ENCODE results near the gene CDCP2.

CDCP2 gene

DNA sequence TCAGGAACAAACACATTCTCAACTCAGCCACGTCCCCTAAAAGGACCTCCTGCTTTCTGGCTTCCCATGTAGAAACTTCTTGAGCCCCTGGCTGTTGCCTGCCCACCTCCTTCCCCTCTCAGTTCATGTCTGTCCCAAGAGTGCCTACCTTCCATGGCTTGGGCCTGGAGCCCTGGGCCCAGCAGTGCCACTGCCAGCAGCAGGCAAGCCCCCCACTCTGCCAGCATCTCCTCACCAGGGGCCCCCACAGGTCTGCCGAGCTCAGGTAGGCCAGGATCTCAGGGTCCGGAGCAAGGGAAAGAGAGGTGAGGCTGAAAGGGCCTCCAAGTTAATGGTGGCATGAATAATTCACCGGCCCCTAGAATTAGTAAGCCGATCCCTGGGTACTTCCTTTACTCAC lies at the start of gene CDCP2:
CDCP2 (minus strand) TSS at position 305 of the 400 bp plus-strand sequence; CDS start at position 227, 78 bp downstream.
- H3K27ac Mint-ChIP-seq, result no peak within 1 kb of the TSS

DNA sequence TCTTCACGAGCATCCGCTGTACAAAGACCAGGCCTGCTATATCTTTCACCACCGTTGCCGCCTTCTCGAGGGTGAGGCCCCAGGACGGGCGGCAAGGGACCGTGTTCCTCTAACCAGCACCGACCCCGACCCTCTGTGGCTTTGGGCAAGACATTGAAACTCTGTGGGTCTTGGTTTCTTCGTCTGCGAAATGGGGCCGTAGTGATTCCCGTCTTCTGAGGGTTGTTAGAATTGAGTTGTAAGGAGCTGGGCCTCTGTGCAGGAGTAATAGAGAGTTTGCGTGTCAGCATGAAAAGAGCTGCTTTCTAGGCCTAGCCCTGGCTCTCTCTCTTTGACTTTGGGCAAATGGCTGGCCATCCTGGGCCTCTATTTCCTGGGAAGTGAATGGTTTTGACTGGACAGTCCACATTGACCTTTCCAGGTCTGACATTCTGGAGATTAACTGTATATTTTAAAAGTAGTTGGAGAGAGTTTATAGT lies 47.8 kb upstream of the CDCP2 start:
- Mint-ChIP-seq H3K36me3 (ENCODE audit: low read depth) (peaks cover 23% of the 10 kb centered on the region), H3K27ac (peak overlapping the region; percentile 86), H3K4me1 (ENCODE audit: low read depth) (peaks cover 33% of the 10 kb centered on the region), H3K4me3 (peak overlapping the region; percentile 91), H3K27me3 (ENCODE audit: low read depth) (no peaks in the 10 kb centered on the region), H3K9me3 (no peaks in the 10 kb centered on the region)

More for the DNA sequence above, at the start of gene CDCP2:
- Mint-ChIP-seq H3K4me3 (no peak within 1 kb of the TSS), H3K27me3 (ENCODE audit: low read depth) (peaks cover 3% of the 10 kb centered on the region), H3K4me1 (ENCODE audit: low read depth) (no peaks in the 10 kb centered on the region), H3K9me3 (no peaks in the 10 kb centered on the region), H3K36me3 (ENCODE audit: low read depth) (no peaks in the 10 kb centered on the region)

DNA sequence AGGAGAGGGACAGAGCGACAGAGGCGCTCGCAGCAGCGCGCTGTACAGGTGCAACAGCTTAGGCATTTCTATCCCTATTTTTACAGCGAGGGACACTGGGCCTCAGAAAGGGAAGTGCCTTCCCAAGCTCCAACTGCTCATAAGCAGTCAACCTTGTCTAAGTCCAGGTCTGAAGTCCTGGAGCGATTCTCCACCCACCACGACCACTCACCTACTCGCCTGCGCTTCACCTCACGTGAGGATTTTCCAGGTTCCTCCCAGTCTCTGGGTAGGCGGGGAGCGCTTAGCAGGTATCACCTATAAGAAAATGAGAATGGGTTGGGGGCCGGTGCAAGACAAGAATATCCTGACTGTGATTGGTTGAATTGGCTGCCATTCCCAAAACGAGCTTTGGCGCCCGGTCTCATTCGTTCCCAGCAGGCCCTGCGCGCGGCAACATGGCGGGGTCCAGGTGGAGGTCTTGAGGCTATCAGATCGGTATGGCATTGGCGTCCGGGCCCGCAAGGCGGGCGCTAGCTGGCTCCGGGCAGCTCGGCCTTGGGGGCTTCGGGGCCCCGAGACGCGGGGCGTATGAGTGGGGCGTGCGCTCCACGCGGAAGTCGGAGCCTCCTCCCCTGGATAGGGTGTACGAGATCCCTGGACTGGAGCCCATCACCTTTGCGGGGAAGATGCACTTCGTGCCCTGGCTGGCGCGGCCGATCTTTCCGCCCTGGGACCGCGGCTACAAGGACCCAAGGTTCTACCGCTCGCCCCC lies 47.1 kb upstream of the CDCP2 start, which contains the start of the genes CYB5RL and MRPL37:
CYB5RL (minus strand) TSS at position 266 of the 754 bp plus-strand sequence. CDS start 4,414 bp downstream, outside the sequence.
MRPL37 (plus strand) TSS at position 403 of the 754 bp plus-strand sequence; CDS start at position 480, 77 bp downstream.
- Mint-ChIP-seq H3K27ac (peak within 1 kb of the TSS; percentile 86), H3K4me3 (peak within 1 kb of the TSS; percentile 91), H3K9me3 (no peaks in the 10 kb centered on the region), H3K27me3 (ENCODE audit: low read depth) (no peaks in the 10 kb centered on the region), H3K4me1 (ENCODE audit: low read depth) (peaks cover 32% of the 10 kb centered on the region), H3K36me3 (ENCODE audit: low read depth) (peaks cover 17% of the 10 kb centered on the region)

DNA sequence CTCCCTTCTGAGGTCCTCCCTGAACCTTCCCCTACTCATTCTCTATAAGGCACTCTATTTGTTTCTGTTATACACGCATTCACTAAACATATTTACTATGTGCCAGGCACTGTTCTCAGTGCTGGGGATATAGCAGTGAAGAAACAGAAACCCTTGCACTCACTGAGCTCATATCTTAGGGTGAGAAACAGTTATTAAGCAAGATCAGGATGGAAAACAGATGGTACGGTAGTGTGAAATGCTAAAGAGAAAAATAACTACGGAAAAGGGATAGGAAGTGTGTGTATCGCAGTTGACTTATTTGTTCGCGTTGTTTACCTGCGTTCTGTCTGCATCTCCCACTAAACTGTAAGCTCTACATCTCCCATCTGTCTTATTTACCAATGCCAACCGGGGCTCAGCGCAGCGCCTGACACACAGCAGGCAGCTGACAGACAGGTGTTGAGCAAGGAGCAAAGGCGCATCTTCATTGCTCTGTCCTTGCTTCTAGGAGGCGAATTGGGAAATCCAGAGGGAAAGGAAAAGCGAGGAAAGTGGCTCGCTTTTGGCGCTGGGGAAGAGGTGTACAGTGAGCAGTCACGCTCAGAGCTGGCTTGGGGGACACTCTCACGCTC lies 46.5 kb upstream of the CDCP2 start:
- no peaks in the 10 kb centered on the region for H3K27me3 Mint-ChIP-seq (ENCODE audit: low read depth)
- H3K4me1 Mint-ChIP-seq (ENCODE audit: low read depth), result peaks cover 31% of the 10 kb centered on the region
- no peaks in the 10 kb centered on the region for H3K9me3 Mint-ChIP-seq
- H3K4me3 Mint-ChIP-seq, result peak overlapping the region; percentile 91
- peaks cover 17% of the 10 kb centered on the region for H3K36me3 Mint-ChIP-seq (ENCODE audit: low read depth)
- H3K27ac Mint-ChIP-seq, result peak overlapping the region; percentile 86

DNA sequence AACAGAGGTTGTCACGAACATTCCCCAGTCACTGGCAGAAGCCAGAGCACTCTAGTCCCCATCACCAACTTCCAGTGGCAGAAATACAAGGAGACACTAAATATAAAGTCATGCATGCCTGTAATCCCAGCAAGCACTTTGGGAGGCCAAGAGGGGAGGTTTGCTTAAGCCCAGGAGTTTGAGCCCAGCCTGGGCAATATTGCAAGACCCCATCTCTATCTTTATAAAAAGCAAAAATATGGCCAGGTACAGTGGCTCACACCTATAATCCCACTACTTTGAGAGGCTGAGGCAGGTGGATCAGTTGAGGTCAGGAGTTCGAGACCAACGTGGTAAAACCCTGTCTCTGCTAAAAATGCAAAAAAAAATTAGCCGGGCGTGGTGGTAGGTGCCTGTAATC lies 40.7 kb upstream of the CDCP2 start:
- no peak overlapping the region for H3K4me3 Mint-ChIP-seq
- no peaks in the 10 kb centered on the region for H3K9me3 Mint-ChIP-seq
- H3K36me3 Mint-ChIP-seq (ENCODE audit: low read depth), result peaks cover 1% of the 10 kb centered on the region
- H3K4me1 Mint-ChIP-seq (ENCODE audit: low read depth), result no peaks in the 10 kb centered on the region
- no peak overlapping the region for H3K27ac Mint-ChIP-seq
- H3K27me3 Mint-ChIP-seq (ENCODE audit: low read depth), result no peaks in the 10 kb centered on the region

DNA sequence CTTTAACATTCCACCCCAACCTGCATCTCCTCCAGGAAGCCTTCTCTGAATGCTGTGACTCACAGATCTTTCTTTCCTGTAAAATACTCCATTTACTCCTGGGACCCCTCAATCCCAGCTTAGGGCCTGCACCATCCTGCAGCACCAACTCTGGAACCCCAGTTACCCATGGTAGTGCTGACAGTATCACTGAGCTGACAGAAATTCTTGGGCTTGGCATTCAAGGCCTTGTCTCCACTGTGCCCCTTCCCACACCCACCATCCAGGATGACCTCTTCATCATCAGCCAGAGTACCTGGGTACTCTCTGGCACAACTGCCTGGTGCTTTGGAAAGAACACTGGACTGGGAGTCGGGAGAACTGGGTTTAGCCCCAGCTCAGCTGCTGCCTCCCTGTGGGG lies 38.7 kb upstream of the CDCP2 start:
- H3K4me3 Mint-ChIP-seq, result no peak overlapping the region
- H3K9me3 Mint-ChIP-seq, result no peaks in the 10 kb centered on the region
- no peaks in the 10 kb centered on the region for H3K27me3 Mint-ChIP-seq (ENCODE audit: low read depth)
- no peaks in the 10 kb centered on the region for H3K4me1 Mint-ChIP-seq (ENCODE audit: low read depth)
- H3K36me3 Mint-ChIP-seq (ENCODE audit: low read depth), result peaks cover 5% of the 10 kb centered on the region
- H3K27ac Mint-ChIP-seq, result no peak overlapping the region

DNA sequence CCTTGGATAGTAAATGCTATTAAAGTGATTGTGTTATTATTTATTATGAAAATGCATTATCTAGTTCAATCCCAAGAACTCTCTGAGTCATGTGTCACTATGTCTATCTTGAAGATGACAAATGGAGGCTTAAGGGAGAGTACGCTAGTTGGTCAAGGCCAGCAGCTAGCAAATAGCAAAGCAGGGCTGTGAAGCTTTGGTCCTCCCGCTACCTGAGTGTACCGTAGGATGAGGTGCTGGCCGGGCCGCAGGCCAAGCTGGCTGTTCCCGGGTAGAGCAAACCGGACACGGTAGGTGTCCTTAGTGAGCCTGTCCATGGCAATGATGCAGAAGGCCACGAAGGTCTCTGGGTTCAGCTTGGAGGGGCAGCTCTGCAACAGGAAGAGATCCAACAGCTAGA lies 37.7 kb upstream of the CDCP2 start:
- Mint-ChIP-seq H3K27ac (no peak overlapping the region), H3K27me3 (ENCODE audit: low read depth) (no peaks in the 10 kb centered on the region), H3K9me3 (no peaks in the 10 kb centered on the region), H3K36me3 (ENCODE audit: low read depth) (peaks cover 9% of the 10 kb centered on the region), H3K4me3 (no peak overlapping the region), H3K4me1 (ENCODE audit: low read depth) (no peaks in the 10 kb centered on the region)

DNA sequence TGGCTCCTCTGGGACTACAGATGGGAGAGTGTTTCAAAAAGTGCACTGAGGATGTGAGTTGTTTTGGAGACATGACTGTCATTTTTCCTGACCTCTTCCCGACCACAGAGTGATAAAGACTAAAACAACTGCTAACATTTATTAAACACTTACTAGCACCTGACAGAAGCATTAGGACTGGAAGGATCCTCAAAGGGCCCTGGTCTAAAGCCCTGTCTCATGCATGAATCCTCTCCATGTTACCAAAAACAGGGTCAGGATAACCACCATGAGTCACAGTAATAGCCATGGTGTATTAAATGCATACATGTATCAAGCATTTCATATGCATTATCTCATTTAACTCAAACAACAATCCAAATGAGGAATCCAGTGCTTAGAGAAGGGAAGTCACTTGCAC lies 35.5 kb upstream of the CDCP2 start:
- Mint-ChIP-seq H3K9me3 (no peaks in the 10 kb centered on the region), H3K4me3 (no peak overlapping the region), H3K36me3 (ENCODE audit: low read depth) (peaks cover 7% of the 10 kb centered on the region), H3K27me3 (ENCODE audit: low read depth) (no peaks in the 10 kb centered on the region), H3K4me1 (ENCODE audit: low read depth) (no peaks in the 10 kb centered on the region), H3K27ac (no peak overlapping the region)

DNA sequence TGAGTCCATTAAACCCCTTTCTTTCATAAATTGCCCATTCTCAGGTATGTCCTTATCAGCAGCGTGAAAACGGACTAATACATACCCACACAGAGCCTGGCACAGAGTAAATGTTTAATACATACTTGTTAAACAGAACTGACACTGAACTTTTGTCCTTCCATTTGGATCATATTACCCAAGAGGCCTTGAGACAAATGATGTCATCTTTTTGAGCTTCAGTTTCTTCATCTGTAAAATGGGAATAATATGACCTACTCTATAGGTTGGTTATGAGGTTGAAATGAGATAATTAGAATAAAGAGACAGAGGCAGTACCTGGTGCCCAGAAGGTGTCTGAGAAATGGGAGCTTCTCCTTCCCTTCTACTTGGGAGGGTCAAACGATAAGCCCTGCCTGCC lies 33.3 kb upstream of the CDCP2 start:
- H3K4me3 Mint-ChIP-seq, result no peak overlapping the region
- no peaks in the 10 kb centered on the region for H3K9me3 Mint-ChIP-seq
- no peaks in the 10 kb centered on the region for H3K27me3 Mint-ChIP-seq (ENCODE audit: low read depth)
- H3K4me1 Mint-ChIP-seq (ENCODE audit: low read depth), result peaks cover 2% of the 10 kb centered on the region
- no peak overlapping the region for H3K27ac Mint-ChIP-seq
- peaks cover 10% of the 10 kb centered on the region for H3K36me3 Mint-ChIP-seq (ENCODE audit: low read depth)

DNA sequence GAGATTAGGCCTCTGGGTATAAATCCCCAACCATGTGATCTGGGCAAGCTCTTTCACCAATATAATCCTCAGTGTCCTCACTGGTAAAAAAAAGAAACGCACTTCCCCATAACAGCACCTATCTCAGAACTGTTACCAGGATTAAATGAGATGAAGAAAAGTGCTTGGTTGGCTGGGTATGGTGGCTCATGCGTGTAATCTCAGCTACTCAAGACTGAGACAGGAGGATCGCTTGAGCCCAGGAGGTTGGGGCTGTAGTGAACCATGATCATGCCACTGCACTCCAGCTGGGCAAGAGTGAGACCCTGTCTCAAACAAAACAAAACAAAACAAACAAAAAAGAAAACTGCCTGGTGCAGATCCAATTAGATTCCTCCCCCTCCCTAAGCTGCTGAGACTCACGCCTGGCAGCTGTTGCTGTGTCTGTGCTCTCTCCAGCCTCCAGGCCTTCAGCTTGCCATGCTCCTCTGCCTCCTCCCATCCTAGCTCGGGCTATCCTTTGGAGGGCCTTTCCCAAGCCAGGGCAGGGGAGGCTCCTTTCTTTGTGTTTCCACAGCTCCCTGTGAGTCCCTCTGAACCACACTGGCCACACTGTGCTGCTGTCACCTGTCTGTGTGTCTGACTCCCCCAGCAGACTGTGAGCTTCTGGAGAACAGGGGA lies 28.0 kb upstream of the CDCP2 start:
- H3K4me1 Mint-ChIP-seq (ENCODE audit: low read depth), result peaks cover 2% of the 10 kb centered on the region
- no peak overlapping the region for H3K27ac Mint-ChIP-seq
- peaks cover 3% of the 10 kb centered on the region for H3K36me3 Mint-ChIP-seq (ENCODE audit: low read depth)

DNA sequence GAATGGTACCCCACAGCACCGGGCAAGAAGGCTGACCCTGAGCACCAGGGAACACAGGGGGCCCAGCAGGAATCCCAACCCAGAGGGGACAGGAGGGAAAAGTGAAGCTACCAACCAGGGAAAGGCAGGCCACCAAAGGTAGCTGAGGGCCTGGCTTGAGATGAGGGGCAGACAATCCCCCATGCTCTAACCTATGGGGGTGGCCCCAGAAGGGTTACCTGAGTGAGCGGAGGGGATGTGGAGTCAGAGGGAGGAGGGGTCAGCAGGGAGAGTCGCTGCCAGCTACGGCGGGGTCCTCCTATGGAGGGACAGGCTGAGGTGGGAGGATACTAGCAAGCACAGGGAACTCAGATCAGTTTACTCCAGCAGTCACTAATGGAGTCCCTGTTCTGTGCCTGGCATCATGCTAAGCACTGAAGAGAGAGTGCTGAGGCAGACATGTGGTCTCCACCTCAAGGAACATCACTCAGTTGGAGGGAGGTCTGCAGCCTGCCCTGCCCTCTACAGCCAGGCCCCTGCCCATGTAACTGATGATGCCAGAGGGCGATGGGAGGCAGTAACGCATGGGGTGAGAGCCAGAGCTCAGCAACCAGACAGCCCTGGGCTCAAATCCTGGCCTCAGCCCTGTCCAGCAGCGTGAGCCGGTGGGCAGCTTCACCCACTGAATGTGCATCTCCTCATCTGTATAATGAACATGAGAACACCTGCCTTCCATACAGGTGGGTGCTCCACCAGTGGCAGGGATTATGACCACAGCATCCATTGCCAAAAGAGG lies 25.7 kb upstream of the CDCP2 start:
- Mint-ChIP-seq H3K27ac (no peak overlapping the region), H3K36me3 (ENCODE audit: low read depth) (peaks cover 2% of the 10 kb centered on the region), H3K4me1 (ENCODE audit: low read depth) (peaks cover 7% of the 10 kb centered on the region), H3K27me3 (ENCODE audit: low read depth) (no peaks in the 10 kb centered on the region), H3K9me3 (no peaks in the 10 kb centered on the region), H3K4me3 (no peak overlapping the region)

More for the DNA sequence above, 28.0 kb upstream of the CDCP2 start:
- Mint-ChIP-seq H3K27me3 (ENCODE audit: low read depth) (no peaks in the 10 kb centered on the region), H3K4me3 (no peak overlapping the region), H3K9me3 (no peaks in the 10 kb centered on the region)

DNA sequence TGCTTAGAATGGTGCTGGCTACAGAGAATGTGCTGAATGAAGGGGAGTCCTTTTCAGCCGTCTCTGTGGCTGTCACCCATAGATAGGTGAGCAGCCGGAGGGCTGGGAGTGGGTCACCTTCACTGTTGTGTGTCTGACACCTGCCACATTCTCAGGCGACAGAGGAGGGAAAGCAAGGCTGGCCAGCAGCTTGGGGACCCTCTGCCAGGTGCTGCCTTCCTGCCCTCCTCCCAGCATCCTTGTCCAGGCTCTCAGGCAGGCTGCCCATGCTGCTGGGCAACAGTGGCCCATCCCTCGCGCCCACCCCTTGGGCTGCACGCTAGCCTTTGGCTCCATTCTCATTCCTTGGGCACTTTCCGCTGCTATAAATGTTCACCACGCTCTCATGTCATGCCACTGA lies 24.9 kb upstream of the CDCP2 start:
- Mint-ChIP-seq H3K36me3 (ENCODE audit: low read depth) (peaks cover 2% of the 10 kb centered on the region), H3K27me3 (ENCODE audit: low read depth) (no peaks in the 10 kb centered on the region), H3K27ac (no peak overlapping the region), H3K9me3 (no peaks in the 10 kb centered on the region), H3K4me3 (no peak overlapping the region), H3K4me1 (ENCODE audit: low read depth) (peaks cover 7% of the 10 kb centered on the region)

DNA sequence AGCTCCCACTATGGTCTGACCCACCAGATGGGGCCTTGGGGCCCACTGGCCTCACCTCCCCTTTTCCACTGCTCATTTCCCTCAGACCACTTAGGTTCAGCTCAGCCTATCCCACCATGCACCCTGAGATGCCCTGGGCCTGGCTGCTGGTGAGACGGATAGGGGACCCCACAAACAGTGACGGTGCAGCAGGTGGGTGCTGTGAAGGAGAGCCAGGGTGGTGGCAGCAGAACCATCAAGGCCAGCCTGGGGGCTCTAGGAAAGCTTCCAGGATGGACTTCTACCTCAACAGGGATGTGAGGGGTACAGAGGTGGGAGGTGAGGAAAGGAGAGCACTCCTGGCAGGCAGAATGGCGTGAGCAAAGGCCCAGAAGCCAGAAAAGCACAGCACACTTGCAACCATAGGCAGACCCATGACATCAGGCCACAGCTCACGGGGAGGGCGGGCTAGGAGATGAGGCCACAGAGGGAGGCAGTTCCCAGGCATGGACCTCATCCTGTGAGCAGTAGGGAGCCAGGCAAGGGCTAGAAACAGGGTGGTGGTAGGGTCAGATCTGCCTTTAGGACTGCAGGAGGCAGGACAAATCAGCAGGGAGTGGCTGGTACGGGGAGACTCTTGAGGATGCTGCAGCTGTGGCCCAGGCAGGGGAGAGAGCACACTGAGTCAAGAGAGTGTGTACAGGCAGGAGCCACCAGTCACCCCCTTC lies 24.0 kb upstream of the CDCP2 start:
- H3K4me3 Mint-ChIP-seq, result no peak overlapping the region
- H3K9me3 Mint-ChIP-seq, result no peaks in the 10 kb centered on the region
- no peak overlapping the region for H3K27ac Mint-ChIP-seq
- no peaks in the 10 kb centered on the region for H3K27me3 Mint-ChIP-seq (ENCODE audit: low read depth)
- H3K4me1 Mint-ChIP-seq (ENCODE audit: low read depth), result peaks cover 9% of the 10 kb centered on the region
- H3K36me3 Mint-ChIP-seq (ENCODE audit: low read depth), result peaks cover 1% of the 10 kb centered on the region

Data from T-helper 1 cell treated with Interleukin-12 subunit alpha and Interleukin-12 subunit beta and Interleukin-4 antibody, amounts not matched to agents 30 μg/mL and 1 μg/mL, for 36 hours (primary cell).